Activated naive CD8-positive, alpha-beta T cell treated with anti-CD3 and anti-CD28 coated beads, Interleukin-2, amount 50 U/mL, for 16 hours (primary cell): ENCODE measurements around the gene TMPRSS5.

Experiments
- DNase-seq: peaks from one replicate; pipeline ENCODE4 v3.0.0-alpha.2; 2020; ENCODE audit warnings: low read depth, low spot score

Gene TMPRSS5

DNA sequence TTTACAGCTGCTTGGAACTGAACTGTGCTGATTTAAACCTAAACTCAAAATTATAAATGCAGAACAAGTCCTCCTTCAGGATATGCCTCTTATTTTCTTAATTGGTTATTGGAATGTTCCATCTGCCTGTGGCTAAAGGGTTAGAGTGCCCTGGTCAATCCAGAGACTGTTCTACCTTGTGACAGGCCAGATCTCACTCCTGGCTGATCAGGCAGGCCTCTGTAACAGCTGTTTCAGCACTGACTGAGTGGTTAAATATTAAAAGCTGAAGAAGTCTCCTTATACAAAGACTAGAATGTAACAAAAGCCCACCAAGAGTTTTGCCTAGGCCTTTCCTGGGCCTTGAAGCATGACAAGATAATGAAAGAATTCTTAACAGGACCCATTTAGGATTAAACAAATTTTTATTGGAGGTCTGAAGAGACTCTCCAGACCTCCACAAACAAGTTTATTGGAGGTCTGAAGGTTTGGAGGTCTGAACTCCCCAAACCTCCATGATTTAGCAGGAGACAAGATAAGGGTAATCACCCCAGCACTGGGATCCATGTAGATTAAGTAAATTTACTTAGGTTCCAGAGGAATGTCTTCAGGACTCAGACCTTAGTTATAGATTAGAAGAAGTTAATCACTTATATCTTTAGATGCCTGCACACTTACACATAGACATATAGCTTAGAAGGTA is 35.8 kb downstream of the TMPRSS5 start:
- no peak for DNase-seq

- DNase-seq = no peak
Observed at GRCh38 chr11:113668255-113668654, 37.9 kb downstream of the TMPRSS5 start.

- DNase-seq = no peak
Observed at GRCh38 chr11:113667801-113668200, 38.3 kb downstream of the TMPRSS5 start.

- DNase-seq = no peak
Observed at GRCh38 chr11:113666584-113666983, 39.5 kb downstream of the TMPRSS5 start.

DNA sequence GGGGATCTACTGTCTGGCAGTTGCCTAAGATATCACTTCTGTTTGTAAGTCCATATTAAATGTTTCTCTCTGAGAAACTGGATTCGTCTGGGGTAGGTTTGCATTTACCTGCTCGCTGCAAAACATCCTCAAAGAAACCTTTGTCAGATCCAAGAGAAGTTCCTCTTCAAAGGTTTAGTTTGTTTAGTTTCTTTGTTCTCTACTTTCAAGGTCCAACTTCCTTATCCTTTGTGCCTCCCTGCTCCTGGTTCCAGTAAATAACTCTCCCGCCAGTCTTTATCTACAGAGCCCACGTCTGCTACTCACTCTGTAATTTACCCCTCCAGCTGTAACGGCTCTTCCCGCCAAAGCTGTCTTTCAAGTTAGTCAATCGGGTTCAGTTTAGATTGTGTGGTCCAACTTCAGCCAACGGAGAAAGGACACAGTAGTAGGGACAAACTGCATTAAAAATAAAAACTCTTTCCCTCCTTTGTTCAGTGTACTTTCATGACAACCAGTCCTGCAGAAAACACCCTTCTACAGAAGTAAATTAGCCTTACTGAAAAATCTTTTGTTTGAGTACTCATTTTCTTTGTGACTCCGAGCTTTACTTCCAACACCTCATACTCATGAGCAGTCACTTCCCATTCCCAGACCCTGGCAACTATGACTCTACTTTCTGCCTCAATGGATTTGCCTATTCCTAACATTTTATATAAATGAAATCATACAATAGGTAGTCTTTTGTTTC is 41.0 kb downstream of the TMPRSS5 start:
- DNase-seq = no peak

GRCh38 chr11:113664069-113664980 is 41.8 kb downstream of the TMPRSS5 start:
- no peak for DNase-seq

DNA sequence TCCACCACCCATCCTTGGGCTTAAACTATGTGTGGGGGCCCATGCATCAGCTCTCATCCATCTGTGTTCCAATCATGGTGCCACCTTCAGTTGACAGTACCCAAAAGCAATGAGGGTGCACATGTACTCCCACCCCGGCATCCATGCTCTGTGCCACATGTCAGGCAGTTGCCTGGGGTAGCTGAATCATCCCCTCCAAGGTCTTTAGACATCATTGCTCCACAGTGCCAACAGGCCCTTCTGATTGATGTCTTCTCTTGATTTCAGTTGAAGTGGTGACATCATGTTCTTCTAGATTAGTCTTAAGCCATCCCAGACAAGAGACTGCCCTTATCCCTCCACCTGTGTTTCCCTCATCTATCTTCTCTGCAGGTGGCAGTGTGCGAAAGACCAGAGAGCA is 42.5 kb downstream of the TMPRSS5 start:
- DNase-seq = no peak

DNA sequence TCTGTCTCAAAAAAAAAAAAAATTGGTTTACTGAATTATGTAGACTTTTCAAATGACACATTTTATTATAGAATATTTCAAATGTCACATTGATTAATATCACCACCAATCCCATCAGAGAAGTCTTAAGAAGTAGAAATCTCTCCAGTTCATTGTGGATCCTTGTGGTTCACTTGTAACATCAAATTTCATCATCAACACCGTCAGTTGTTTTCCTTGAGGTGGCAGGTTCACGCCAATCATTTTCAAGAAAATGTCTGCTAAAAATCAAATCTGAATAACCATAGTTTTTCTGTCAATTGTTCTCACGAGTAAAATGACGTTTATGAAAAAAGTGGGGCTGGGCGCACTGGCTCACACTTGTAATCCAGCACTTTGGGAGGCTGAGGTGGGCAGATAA is 50.3 kb downstream of the TMPRSS5 start:
- no peak for DNase-seq

DNA sequence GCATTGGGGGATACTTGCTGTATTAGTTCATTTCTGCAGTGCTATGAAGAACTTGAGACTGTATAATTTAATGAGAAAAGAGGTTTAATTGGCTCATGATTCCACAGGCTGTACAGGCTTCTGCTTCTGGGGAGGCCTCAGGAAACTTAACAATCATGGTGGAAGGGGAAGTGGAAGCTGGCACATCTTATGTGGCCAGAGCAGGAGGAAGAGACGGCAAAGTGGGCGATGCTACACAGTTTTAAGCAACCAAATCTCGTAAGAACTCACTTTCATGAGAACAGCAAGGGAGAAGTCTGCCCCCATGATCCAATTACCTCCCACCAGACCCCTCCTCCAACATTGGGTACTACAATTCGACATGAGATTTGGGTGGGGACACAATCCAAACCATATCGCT is 55.1 kb downstream of the TMPRSS5 start:
- no peak for DNase-seq

GRCh38 chr11:113649311-113649710 is 56.8 kb downstream of the TMPRSS5 start:
- no peak for DNase-seq

DNA sequence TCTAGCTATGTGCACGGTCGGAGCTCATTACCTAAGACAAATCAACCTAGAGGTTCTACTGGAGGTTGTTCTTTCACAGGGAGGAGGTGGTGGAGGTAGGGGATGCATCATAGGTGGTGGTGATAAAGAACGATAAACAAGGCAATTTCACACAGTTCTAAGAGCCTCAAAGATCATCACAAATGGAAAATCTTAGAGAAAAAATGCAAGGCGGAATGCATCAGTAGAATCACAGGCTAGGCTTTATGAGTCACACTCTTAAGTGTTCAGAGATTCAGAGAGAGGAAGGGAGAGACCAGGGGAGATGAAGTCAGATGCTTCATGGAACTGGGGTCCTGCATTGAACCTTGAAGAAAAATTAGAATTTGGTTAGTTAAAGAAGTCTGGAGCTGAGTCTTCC is 58.3 kb downstream of the TMPRSS5 start:
- DNase-seq = no peak

DNA sequence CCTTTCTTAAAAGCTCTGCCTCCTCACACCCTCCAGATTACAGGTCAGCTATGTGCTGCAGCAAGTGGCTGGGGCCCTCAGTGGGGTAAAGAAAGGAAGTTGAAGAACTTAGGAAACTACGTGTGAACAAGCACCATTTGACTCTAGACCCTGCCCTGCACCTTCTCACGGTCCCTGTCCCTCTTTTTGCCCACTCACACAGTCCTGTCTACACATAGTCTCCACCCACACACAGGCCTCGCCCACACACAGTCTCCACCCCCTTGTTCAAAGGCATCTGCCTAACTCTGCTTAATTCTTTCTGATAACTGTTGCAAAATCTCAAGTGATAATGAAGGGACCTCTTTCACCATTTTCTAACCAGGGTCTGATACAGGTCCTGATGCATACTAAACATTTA is 59.0 kb downstream of the TMPRSS5 start:
- no peak for DNase-seq

DNA sequence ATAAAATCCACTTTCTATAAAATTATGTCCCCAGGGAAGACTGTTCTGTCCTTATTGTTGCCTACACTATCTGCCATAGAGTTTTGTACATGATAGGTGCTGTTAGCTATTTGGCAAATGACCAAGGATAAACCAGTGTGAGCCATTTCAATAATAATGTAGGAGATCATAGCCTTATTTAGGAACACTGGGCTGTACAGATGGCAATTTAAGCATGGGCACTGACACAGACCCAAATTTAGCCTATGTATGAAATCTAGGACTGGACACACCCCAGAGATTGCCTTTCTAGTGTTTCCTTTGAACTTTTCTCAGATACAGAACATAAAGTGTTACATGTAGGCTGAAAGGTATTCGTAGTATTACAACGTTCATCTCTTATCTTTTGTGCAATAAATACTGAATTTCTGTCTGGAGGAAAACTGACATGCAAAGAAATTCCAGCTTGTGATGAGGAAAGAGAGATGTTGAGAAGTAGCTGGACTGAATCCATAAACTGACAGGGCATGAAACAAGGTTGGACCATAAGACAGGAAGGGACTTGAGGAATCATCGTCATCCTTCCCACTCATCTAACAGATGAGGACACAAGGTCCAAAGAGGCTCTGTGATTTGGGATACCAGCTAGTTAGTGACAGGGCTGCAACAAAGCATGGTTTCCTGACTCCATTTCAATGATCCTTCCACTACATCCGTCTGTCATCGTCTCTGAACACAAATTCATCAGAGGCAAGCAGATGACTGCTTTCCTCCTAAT is 60.3 kb downstream of the TMPRSS5 start:
- DNase-seq = no peak

- DNase-seq = no peak
Observed at GRCh38 chr11:113644605-113645004, 61.5 kb downstream of the TMPRSS5 start.

DNA sequence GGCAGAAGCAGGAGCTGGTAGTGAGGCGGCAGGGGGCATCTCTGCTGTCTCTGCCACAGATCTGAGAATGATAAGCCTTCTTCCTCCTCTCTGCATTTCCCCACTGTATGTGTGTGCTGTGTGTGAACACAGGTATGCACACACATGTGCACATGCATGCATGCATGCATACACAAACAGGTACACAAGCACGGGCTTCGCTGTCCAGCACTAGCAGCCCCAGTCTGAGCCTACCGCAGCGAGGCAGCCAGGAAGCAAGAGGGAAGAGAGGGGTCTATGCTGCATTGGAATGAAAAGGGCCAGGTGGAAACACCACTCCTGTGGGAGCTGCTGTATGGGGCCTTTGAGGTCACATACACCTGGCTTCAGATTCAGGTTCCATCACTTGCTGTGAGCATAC is 62.4 kb downstream of the TMPRSS5 start:
- DNase-seq = no peak

GRCh38 chr11:113643006-113643585 is 63.0 kb downstream of the TMPRSS5 start:
- no peak for DNase-seq

- DNase-seq = no peak
Observed at GRCh38 chr11:113642090-113642489, 64.0 kb downstream of the TMPRSS5 start.

GRCh38 chr11:113638376-113638775 is 67.7 kb downstream of the TMPRSS5 start:
- no peak for DNase-seq

- DNase-seq = no peak
Observed at GRCh38 chr11:113637636-113638035, 68.5 kb downstream of the TMPRSS5 start.
